ENCODE results near the gene LKAAEAR1. TPM values are rescaled to one million over a fixed set of nuclear protein-coding genes. Genes with fewer than 3 reads are reported as not detected.

LKAAEAR1 gene
- total and polyA plus RNA-seq, 2 of the 13 experiments (the other 11 are each of a cell fraction or from before 2014, with no cell fraction given) = not detected

DNA sequence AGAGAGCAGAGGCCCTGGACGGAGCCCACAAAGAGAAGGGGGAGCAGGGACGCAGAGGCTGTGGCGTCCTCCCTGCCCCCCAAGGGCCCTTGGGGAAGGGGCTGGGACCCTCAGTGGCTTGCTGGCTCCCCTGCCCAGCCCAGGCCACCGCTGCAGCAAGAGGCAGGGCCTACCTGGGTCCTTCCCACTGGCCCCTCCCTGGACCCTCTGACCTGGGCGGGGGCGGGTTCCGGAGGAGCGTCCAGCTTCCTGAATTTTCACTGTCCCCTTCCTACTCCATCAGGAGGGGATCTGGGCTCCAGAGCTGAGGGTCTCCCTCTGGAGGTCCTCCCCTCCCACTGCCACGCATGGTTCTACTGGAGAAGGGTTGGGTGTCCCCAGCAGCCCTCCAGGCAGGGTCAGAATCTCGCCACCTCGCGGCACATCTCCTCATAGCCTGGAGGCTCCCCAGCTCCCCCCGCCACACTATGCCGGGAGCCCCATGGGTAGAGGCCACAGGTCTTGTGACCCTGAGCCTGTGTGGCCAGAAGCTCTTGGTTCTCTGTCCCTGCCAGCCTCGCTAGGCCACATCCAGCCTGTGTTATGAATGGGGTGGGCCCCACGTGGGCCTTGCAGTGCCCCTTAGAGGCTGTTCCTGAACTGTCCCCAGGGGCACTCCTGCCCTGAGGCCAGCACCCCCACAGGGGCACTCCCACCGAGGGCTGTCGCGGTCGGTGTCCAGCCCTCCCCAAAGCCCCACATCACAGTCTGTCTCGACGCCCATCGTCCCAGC is 33.8 kb downstream of the LKAAEAR1 start (continued):
- TF ChIP-seq ZNF281 (CRISPR knock-in tag; IDR thresholded peaks at IDR 0.05; ENCODE audit: borderline replicate concordance) (no peak), NFE2L2 (IDR thresholded peaks at IDR 0.05; ENCODE audit: low read length) (no peak), ZNF451 (CRISPR knock-in tag; IDR thresholded peaks at IDR 0.05) (peak; percentile 65; the same call in 1 of the 2 replicates), ZNF280D (CRISPR knock-in tag; IDR thresholded peaks at IDR 0.05) (no peak), ZNF556 (CRISPR knock-in tag; IDR thresholded peaks at IDR 0.05; ENCODE audit: borderline replicate concordance) (no peak), MAF1 (CRISPR knock-in tag; IDR thresholded peaks at IDR 0.05; ENCODE audit: borderline replicate concordance) (peak; percentile 56; the same call in 1 of the 2 replicates), E2F5 (CRISPR knock-in tag; conservative IDR thresholded peaks at IDR 0.05) (no peak), SP4 (CRISPR knock-in tag; IDR thresholded peaks at IDR 0.05) (peak; percentile 87), MBD4 (IDR thresholded peaks at IDR 0.05; ENCODE audit: borderline replicate concordance, low read length) (no peak), SETDB1 (CRISPR knock-in tag; IDR thresholded peaks at IDR 0.05; ENCODE audit: borderline replicate concordance) (no peak), KLF13 (CRISPR knock-in tag; IDR thresholded peaks at IDR 0.05) (no peak), LCORL (IDR thresholded peaks at IDR 0.05) (no peak), LCORL (CRISPR knock-in tag; IDR thresholded peaks at IDR 0.05) (peak; percentile 86), NR3C1 (CRISPR knock-in tag; IDR thresholded peaks at IDR 0.05) (no peak), REXO4 (CRISPR knock-in tag; IDR thresholded peaks at IDR 0.05; ENCODE audit: borderline replicate concordance) (0 out of 2 replicates have a peak, but pooled peaks have one; percentile 14), ZNF775 (CRISPR knock-in tag; IDR thresholded peaks at IDR 0.05; ENCODE audit: borderline replicate concordance) (no peak), ZNF253 (CRISPR knock-in tag; IDR thresholded peaks at IDR 0.05; ENCODE audit: borderline replicate concordance) (peak; percentile 79; the same call in 1 of the 2 replicates), ATF2 (CRISPR knock-in tag; IDR thresholded peaks at IDR 0.05) (peak; percentile 53; the same call in 1 of the 2 replicates)
- TF ChIP-seq, protein P1, sequence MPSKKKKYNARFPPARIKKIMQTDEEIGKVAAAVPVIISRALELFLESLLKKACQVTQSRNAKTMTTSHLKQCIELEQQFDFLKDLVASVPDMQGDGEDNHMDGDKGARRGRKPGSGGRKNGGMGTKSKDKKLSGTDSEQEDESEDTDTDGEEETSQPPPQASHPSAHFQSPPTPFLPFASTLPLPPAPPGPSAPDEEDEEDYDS (CRISPR knock-in tag; IDR thresholded peaks at IDR 0.05) = no peak; the same call in none of the 2 replicates
- TF ChIP-seq, protein P2, sequence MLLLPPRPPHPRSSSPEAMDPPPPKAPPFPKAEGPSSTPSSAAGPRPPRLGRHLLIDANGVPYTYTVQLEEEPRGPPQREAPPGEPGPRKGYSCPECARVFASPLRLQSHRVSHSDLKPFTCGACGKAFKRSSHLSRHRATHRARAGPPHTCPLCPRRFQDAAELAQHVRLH (CRISPR knock-in tag; IDR thresholded peaks at IDR 0.05; ENCODE audit: borderline replicate concordance, low read depth) = no peak; the same call in 1 of the 2 replicates

Data from HepG2 (cell line).